22Rv1 (cell line): ENCODE measurements around the gene NCS1.

Experiments
- ZFX ChIP-seq: fragments of 450-650 bp; IDR thresholded peaks from 2 replicates; pipeline ENCODE4 v1.6.1; 2017; ENCODE audit warnings: antibody characterized with exemption, borderline replicate concordance
- TF ChIP-seq, protein P1 (sequence below): fragments of 450-650 bp; IDR thresholded peaks from 2 replicates; pipeline ENCODE4 v1.5.1; 2017; ENCODE audit warnings: mild to moderate bottlenecking

DNA sequence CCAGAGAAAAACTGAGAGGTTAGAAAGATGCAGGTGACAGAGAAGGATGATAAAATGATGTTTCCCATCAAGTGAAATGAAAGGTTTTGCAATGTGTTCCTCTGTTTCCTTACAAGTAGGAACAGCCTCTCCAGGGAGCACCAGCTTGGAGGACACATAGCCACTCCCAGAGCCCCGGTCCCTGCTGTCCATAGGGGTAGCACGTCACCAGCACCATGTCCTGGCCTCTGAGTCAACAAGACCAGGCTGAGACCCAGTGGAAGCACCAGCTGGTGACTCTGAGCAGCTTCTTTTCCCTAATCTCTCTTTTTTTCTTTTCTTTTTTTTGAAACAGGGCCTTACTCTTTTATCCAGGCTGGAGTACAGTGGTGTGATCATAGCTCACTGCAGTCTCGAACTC lies 73.9 kb downstream of the NCS1 start:
- TF ChIP-seq, protein P1, sequence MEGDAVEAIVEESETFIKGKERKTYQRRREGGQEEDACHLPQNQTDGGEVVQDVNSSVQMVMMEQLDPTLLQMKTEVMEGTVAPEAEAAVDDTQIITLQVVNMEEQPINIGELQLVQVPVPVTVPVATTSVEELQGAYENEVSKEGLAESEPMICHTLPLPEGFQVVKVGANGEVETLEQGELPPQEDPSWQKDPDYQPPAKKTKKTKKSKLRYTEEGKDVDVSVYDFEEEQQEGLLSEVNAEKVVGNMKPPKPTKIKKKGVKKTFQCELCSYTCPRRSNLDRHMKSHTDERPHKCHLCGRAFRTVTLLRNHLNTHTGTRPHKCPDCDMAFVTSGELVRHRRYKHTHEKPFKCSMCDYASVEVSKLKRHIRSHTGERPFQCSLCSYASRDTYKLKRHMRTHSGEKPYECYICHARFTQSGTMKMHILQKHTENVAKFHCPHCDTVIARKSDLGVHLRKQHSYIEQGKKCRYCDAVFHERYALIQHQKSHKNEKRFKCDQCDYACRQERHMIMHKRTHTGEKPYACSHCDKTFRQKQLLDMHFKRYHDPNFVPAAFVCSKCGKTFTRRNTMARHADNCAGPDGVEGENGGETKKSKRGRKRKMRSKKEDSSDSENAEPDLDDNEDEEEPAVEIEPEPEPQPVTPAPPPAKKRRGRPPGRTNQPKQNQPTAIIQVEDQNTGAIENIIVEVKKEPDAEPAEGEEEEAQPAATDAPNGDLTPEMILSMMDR = no peak
- TF ChIP-seq ZFX = no peak
